Skeletal muscle tissue (tissue), 4 donors: ENCODE measurements around the gene GALNT18. TPM values are rescaled to one million over a fixed set of nuclear protein-coding genes. Genes with fewer than 3 reads are reported as not detected.

Experiments used
- H3K27ac ChIP-seq: one replicate; pipeline ENCODE4 v1.7.0; 2013; ENCODE audit warnings: mild to moderate bottlenecking, low read depth, low read length, inconsistent platforms
- H3K27me3 ChIP-seq, 3 donors: one replicate each; pipeline ENCODE4 v1.7.0; 2013; ENCODE audit warnings: low read length in 3 of 3; ENCODE audit not compliant: control insufficient read depth in 3 of 3, insufficient read depth in 3 of 3
- H3K36me3 ChIP-seq, 3 donors: one replicate each; pipeline ENCODE4 v1.7.0; 2013; ENCODE audit warnings: low read length in 3 of 3; ENCODE audit not compliant: control insufficient read depth in 3 of 3, insufficient read depth in 3 of 3
- H3K4me1 ChIP-seq, 3 donors: one replicate each; pipeline ENCODE4 v1.7.0; 2013; ENCODE audit warnings: low read length in 3 of 3, mild to moderate bottlenecking in 3 of 3; ENCODE audit not compliant: control insufficient read depth in 3 of 3, insufficient read depth in 3 of 3
- H3K4me3 ChIP-seq, 3 donors: one replicate each; pipeline ENCODE4 v1.7.0; 2013; ENCODE audit warnings: low read length in 3 of 3
- H3K9ac ChIP-seq, 3 donors: one replicate each; pipeline ENCODE4 v1.7.0; 2013; ENCODE audit warnings: low read length in 3 of 3, mild to moderate bottlenecking in 3 of 3, moderate library complexity in 2 of 3, low read depth in 1 of 3
- H3K9me3 ChIP-seq, 3 donors: one replicate each; pipeline ENCODE4 v1.7.0; 2013; ENCODE audit warnings: low read length in 3 of 3; ENCODE audit not compliant: control insufficient read depth in 3 of 3
- total RNA-seq: library from RNA; depleted of rRNA; stranded (reverse); fragments of >200 nt; gene quantifications from one replicate; pipeline ENCODE4 v1.2.3, GENCODE V29; 2014
- donor health status: Osteomylitis.

GALNT18 gene
- total RNA-seq, 1 donor from 2014 or later, result 9.4 TPM

DNA sequence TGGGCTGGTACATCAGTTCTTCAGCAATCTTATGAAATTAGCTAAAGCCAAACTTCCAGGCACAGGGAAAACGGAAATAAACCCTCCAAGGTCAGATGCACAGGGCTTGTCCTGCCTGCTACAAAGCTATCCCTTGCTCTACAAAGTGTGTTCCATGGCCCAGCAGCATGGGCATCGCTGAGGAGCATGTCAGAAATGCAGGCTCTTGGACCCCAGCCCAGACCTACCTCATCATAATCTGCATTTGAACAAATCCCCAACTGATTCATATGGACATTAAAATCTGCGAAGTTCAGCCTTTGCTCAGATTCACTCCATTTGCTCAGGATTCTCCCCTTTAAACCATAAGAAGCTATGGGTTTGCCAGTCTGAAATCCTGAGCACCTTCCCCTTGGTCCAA is 139.1 kb downstream of the GALNT18 start:
- Histone ChIP-seq H3K9ac (no peak overlapping the region), H3K36me3 (no peaks in the 10 kb centered on the region), H3K9me3 (no peaks in the 10 kb centered on the region), H3K27ac (no peak overlapping the region), H3K27me3 (peaks cover 0 to 3% (median 0%) of the 10 kb centered on the region in 3 donors), H3K4me3 (no peak overlapping the region), H3K4me1 (peaks cover 0 to 6% (median 0%) of the 10 kb centered on the region in 3 donors)

DNA sequence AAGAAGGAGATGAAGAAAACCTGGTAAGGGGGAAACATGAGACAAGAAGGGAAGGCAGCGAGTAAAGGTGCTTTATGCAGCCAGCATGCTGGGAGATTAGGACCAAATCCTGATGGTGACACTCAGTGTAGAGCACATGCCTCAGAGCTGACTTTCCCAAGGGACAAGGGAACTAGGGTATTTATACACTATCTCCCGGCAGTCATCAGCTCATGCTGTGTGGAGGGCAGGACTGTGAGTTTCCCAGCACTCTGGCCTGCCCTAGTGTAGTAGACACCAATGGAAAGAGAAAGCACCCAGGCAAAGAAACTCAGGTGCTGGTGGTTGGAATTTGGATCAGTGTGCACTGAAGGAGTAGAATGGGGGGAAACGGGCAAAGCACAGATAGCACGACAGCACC is 140.4 kb downstream of the GALNT18 start:
- no peak overlapping the region for H3K27ac ChIP-seq

DNA sequence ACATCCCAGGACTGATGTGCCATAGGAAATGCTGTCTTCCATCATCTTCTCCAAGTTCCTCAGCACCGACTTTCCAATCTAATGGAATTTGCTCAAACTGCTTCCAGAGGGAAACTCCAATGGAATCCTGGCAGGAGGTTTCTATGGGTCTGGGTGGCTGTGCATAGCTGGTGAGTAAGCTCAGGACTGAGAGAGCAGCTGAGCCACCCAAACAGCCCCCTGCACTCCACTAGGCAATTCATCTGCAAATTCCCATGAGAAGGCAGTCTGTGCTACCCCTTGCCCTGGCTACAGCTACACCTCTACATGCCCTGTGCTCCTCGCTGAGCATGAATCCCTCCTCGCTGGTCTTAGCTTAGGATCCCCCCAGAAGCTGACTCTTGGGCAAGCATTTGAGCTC is 140.8 kb downstream of the GALNT18 start:
- peaks cover 0 to 3% (median 0%) of the 10 kb centered on the region in 3 donors for H3K27me3 ChIP-seq
- H3K4me3 ChIP-seq, result no peak overlapping the region
- no peaks in the 10 kb centered on the region for H3K36me3 ChIP-seq
- peaks cover 4 to 10% (median 6%) of the 10 kb centered on the region in 3 donors for H3K4me1 ChIP-seq
- H3K27ac ChIP-seq, result no peak overlapping the region
- H3K9me3 ChIP-seq, result no peaks in the 10 kb centered on the region
- H3K9ac ChIP-seq, result no peak overlapping the region

More for the DNA sequence above, 140.4 kb downstream of the GALNT18 start:
- Histone ChIP-seq H3K9ac (no peak overlapping the region), H3K4me1 (peaks cover 4 to 7% (median 6%) of the 10 kb centered on the region in 3 donors), H3K27me3 (peaks cover 0 to 3% (median 0%) of the 10 kb centered on the region in 3 donors), H3K4me3 (no peak overlapping the region), H3K36me3 (no peaks in the 10 kb centered on the region), H3K9me3 (no peaks in the 10 kb centered on the region)

DNA sequence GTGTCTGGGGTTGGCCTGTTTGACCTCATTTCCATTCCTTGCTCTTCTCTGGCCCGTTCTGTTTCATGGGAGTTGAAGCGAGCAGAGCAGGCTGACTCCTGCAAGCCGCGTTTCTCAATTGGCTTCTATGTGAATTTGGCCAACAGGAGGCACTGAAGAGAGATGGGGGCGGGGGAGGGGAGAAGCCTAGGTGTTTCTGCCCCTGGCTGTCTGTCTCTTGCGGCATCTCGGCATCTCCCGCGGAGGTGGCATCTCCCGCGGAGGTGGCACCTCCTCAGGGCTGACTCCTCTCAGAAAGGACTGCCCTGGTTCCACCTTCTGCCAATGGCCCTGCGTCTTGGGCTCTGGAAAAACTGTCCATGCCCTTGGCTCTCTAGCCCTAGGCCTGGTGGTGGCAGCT is 143.1 kb downstream of the GALNT18 start:
- no peaks in the 10 kb centered on the region for H3K36me3 ChIP-seq
- no peak overlapping the region for H3K4me3 ChIP-seq
- H3K4me1 ChIP-seq, result peaks cover 4 to 10% (median 6%) of the 10 kb centered on the region in 3 donors
- H3K9ac ChIP-seq, result no peak overlapping the region
- H3K27me3 ChIP-seq, result peaks cover 0 to 3% (median 0%) of the 10 kb centered on the region in 3 donors
- H3K27ac ChIP-seq, result no peak overlapping the region
- no peaks in the 10 kb centered on the region for H3K9me3 ChIP-seq

DNA sequence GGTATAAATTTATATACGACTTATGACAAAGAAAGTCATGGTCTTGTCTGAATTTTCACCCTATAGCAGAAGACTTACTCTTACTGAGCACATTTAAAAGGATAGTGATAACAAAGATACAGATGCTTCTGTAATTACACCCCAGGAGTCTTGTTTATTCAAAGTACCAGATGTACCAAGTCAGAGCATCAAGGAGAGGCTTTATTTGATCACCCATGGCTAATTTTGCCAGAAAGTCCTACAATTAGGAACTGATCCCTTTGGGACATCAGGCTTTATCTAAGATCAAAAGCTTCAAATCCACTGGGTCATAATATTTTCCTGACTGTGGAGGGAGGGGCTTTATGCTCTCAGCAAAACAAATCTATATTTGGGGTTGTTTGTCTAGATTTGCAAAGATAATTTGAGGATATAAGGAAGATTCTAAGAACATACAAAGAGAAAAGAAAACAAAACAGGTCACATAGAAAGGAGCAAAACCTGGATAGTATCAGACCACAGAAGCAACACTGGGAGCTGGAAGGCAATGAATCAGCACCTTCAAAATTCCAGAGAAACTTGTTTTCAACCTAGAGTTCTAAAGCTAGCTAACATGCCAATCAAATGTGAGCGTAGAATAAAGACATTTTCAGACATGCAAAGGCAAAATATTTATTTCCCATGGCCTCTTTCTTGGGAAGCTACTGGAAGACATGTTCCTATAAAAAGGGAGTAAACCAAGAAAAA is 143.9 kb downstream of the GALNT18 start:
- H3K4me1 ChIP-seq, result peaks cover 4 to 10% (median 6%) of the 10 kb centered on the region in 3 donors
- H3K4me3 ChIP-seq, result no peak overlapping the region
- no peaks in the 10 kb centered on the region for H3K27me3 ChIP-seq
- H3K27ac ChIP-seq, result no peak overlapping the region
- no peaks in the 10 kb centered on the region for H3K36me3 ChIP-seq
- H3K9me3 ChIP-seq, result no peaks in the 10 kb centered on the region
- no peak overlapping the region for H3K9ac ChIP-seq

DNA sequence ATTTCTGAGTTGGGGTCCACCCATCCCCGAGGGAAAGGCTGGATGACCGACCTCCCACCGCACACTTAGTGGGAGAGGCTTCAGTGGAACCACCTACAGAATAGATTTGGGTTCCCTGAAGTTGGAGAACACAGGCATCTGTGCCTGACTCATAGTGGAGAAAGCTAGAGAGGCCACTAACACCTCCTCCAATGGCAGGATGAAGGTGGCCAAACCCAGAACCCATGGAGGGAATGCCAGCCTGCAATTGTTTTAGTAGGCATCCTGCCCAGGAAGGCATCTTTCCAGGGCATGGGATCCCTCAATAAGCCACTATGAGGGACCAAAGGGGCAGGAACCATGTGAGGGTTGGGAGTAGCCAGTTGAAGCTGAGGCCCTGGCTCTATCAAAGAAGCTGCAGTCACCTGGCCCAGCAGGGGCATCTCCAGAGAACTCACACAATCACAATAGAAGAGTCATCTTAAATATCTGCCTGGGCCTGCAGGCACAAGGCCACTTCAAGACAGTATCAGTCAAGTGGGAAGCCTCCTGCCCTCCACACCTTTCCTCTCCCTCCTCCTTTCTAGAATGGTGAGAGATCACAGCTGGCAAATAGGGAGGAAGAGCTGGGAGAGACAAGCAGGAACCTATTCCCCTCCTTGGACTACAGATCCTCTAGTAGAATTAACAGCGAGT is 144.7 kb downstream of the GALNT18 start:
- Histone ChIP-seq H3K4me1 (peaks cover 4 to 14% (median 6%) of the 10 kb centered on the region in 3 donors), H3K9me3 (no peaks in the 10 kb centered on the region), H3K9ac (no peak overlapping the region), H3K4me3 (no peak overlapping the region), H3K27me3 (no peaks in the 10 kb centered on the region), H3K36me3 (no peaks in the 10 kb centered on the region), H3K27ac (no peak overlapping the region)

DNA sequence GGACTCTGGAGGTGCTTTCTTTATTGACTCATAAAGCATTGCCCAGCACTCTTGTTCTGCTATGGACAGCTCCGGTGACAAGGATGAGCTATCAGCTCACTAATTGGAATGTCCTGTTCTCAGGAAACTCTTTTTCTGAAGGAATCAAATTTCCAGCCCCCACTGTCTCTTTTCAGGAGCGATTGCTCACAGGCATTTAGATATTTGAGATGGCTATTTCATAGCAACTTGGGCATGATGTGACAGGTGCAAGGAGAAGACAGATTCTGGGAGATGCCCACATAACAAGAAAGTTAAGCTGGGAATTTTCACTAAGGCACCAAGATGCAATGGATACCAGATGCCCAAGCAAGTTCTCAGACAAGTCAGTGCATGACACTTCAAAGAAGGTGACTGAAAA is 145.3 kb downstream of the GALNT18 start:
- H3K36me3 ChIP-seq, result no peaks in the 10 kb centered on the region
- no peak overlapping the region for H3K9ac ChIP-seq
- H3K27ac ChIP-seq, result no peak overlapping the region
- no peaks in the 10 kb centered on the region for H3K9me3 ChIP-seq
- no peak overlapping the region for H3K4me3 ChIP-seq
- H3K27me3 ChIP-seq, result no peaks in the 10 kb centered on the region
- peaks cover 9 to 20% (median 10%) of the 10 kb centered on the region in 3 donors for H3K4me1 ChIP-seq

DNA sequence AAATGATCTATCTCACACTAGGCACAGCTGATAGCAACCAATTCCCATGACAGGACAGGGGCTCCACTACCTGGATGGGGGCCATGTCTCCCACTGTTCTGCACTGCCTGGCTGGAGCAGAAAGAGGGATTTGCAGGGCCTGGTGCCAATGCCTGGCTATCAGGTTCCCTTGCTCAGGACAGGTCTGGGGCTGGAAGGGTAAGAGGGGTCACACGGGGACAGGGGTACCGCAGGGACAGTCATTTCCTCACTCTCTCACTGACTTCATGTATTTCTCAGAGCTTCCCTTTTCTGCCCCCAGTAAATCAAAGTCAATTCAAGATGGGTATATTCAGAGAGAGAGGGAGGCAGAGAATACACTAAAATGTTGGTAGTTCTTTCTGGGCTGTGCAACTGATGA is 149.7 kb downstream of the GALNT18 start:
- no peaks in the 10 kb centered on the region for H3K9me3 ChIP-seq

DNA sequence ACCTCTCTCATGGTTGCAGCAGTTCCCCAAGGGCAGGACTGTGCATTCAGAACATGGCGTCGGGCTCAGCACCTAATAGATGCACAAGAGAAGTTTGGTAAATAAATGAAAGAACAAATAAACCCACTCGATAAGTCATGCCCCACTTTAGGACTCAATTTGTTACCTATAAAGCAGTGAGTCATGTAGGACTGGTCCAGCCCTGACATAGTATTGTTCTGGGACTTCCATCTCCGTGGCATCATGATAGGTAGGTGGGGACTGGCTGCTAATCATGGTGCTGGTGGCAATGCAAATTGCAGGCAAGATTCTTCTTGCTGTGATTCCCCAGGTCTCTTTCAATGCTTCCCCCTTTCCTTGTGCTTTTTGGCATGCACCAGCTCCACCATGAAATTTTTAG is 150.6 kb downstream of the GALNT18 start:
- H3K36me3 ChIP-seq, result no peaks in the 10 kb centered on the region
- H3K9ac ChIP-seq, result no peak overlapping the region
- no peak overlapping the region for H3K27ac ChIP-seq
- no peaks in the 10 kb centered on the region for H3K9me3 ChIP-seq
- H3K4me3 ChIP-seq, result no peak overlapping the region
- no peaks in the 10 kb centered on the region for H3K27me3 ChIP-seq
- peaks cover 6 to 13% (median 12%) of the 10 kb centered on the region in 3 donors for H3K4me1 ChIP-seq

More for the DNA sequence above, 149.7 kb downstream of the GALNT18 start:
- Histone ChIP-seq H3K9ac (no peak overlapping the region), H3K36me3 (no peaks in the 10 kb centered on the region), H3K27ac (no peak overlapping the region), H3K4me3 (no peak overlapping the region), H3K27me3 (no peaks in the 10 kb centered on the region), H3K4me1 (peaks cover 10 to 20% (median 12%) of the 10 kb centered on the region in 3 donors)

DNA sequence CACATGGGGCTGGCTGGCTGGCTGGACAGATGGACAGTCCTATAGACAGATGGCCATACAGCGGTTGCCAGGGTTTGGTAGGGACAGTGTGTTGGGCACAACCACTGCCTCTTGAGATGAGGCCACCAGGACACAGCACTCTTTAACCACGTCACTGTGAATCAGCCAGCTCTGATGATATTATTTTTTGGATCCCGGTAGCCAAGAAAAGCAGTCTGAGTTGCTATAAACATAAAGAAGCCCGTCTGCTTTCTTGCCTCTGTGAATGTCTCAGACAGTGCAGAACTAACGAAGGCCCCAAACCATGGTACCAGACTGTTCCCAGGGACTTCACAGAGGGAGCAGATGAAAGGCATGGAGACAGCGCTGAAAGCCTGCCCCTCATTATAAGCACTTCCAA is 152.9 kb downstream of the GALNT18 start:
- Histone ChIP-seq H3K36me3 (no peaks in the 10 kb centered on the region), H3K4me1 (peaks cover 7 to 13% (median 10%) of the 10 kb centered on the region in 3 donors), H3K9me3 (no peaks in the 10 kb centered on the region), H3K4me3 (no peak overlapping the region), H3K27me3 (no peaks in the 10 kb centered on the region), H3K9ac (no peak overlapping the region), H3K27ac (no peak overlapping the region)
